C4-2B (cell line): ENCODE results near the gene GPHN.

Source experiments
- ZFX ChIP-seq: fragments of 450-650 bp; IDR thresholded peaks from 2 replicates; pipeline ENCODE4 v1.6.1; 2017
- TF ChIP-seq, protein P1 (sequence below): fragments of 450-650 bp; conservative IDR thresholded peaks from 2 replicates; pipeline ENCODE4 v1.5.1; 2017; ENCODE audit warnings: mild to moderate bottlenecking

DNA sequence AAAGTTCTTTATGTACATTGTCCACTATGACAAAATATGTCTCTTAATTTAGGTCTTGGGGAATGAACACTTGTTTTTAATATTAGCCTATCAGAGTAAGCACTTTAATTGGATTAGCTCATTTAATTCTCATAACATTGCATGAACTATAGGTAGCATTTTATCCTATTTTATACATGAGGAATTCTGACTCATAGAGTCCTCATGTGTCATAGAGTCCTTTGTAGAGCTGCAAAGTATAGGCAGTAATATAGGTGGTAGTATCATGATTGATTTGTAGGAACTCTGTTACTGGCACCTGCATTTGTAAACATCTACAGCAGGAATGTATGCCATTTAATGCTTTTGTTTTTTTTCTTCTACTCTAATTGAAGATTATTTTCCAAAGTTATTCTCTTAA, 96.0 kb downstream of the GPHN start:
- TF ChIP-seq, protein P1, sequence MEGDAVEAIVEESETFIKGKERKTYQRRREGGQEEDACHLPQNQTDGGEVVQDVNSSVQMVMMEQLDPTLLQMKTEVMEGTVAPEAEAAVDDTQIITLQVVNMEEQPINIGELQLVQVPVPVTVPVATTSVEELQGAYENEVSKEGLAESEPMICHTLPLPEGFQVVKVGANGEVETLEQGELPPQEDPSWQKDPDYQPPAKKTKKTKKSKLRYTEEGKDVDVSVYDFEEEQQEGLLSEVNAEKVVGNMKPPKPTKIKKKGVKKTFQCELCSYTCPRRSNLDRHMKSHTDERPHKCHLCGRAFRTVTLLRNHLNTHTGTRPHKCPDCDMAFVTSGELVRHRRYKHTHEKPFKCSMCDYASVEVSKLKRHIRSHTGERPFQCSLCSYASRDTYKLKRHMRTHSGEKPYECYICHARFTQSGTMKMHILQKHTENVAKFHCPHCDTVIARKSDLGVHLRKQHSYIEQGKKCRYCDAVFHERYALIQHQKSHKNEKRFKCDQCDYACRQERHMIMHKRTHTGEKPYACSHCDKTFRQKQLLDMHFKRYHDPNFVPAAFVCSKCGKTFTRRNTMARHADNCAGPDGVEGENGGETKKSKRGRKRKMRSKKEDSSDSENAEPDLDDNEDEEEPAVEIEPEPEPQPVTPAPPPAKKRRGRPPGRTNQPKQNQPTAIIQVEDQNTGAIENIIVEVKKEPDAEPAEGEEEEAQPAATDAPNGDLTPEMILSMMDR, result no peak
- no peak for TF ChIP-seq ZFX
